GM23248 (cell line): ENCODE results near the gene VWF. TPM values are rescaled to one million over a fixed set of nuclear protein-coding genes. Genes with fewer than 3 reads are reported as not detected.

Source experiments
- DNase-seq: peaks from one replicate; pipeline ENCODE4 v3.0.0-alpha.2; 2015
- H2AFZ ChIP-seq: fragments of 200-600 bp; sonication (generic); 2 replicates; pipeline ENCODE4 v1.6.1; 2016; ENCODE audit warnings: antibody characterized with exemption
- H3F3A ChIP-seq: fragments of 200-600 bp; sonication (generic); 2 replicates; pipeline ENCODE4 v1.6.1; 2016; ENCODE audit warnings: mild to moderate bottlenecking, antibody characterized with exemption, mixed run types; ENCODE audit not compliant: insufficient read depth
- H3K27ac ChIP-seq: fragments of 200-600 bp; sonication (generic); 2 replicates; pipeline ENCODE4 v1.5.1; 2016; ENCODE audit warnings: mild to moderate bottlenecking
- H3K27me3 ChIP-seq: fragments of 200-600 bp; sonication (generic); replicated peaks from 2 replicates; pipeline ENCODE4 v1.6.1; 2016; ENCODE audit warnings: mild to moderate bottlenecking; ENCODE audit not compliant: insufficient read depth
- H3K36me3 ChIP-seq: fragments of 200-600 bp; sonication (generic); 2 replicates; pipeline ENCODE4 v1.6.1; 2016; ENCODE audit warnings: low read depth, mild to moderate bottlenecking
- H3K4me1 ChIP-seq: fragments of 200-600 bp; sonication (generic); 2 replicates; pipeline ENCODE4 v1.6.1; 2016; ENCODE audit warnings: mild to moderate bottlenecking; ENCODE audit not compliant: insufficient read depth
- H3K4me2 ChIP-seq: fragments of 200-600 bp; sonication (generic); one replicate; pipeline ENCODE4 v1.6.1; 2016; ENCODE audit warnings: mild to moderate bottlenecking; ENCODE audit not compliant: unreplicated experiment
- H3K4me3 ChIP-seq: fragments of 200-600 bp; sonication (generic); 2 replicates; pipeline ENCODE4 v1.5.1; 2016; ENCODE audit warnings: mild to moderate bottlenecking
- H3K79me2 ChIP-seq: fragments of 200-600 bp; sonication (generic); 2 replicates; pipeline ENCODE4 v1.6.1; 2016; ENCODE audit warnings: mild to moderate bottlenecking; ENCODE audit not compliant: insufficient read depth
- H3K9ac ChIP-seq: fragments of 200-600 bp; sonication (generic); 2 replicates; pipeline ENCODE4 v1.6.1; 2016; ENCODE audit warnings: mild to moderate bottlenecking
- H3K9me2 ChIP-seq: fragments of 200-600 bp; sonication (generic); 2 replicates; pipeline ENCODE4 v1.6.1; 2016; ENCODE audit warnings: mixed run types, mild to moderate bottlenecking, moderate library complexity; ENCODE audit not compliant: insufficient read depth
- H3K9me3 ChIP-seq: fragments of 200-600 bp; sonication (generic); one replicate; pipeline ENCODE4 v1.6.1; 2017; ENCODE audit warnings: low read depth
- H4K20me1 ChIP-seq: fragments of 200-600 bp; sonication (generic); 2 replicates; pipeline ENCODE4 v1.6.0; 2016; ENCODE audit not compliant: insufficient read depth
- EZH2 ChIP-seq: fragments of 200-600 bp; sonication (generic); IDR thresholded peaks from 2 replicates; pipeline ENCODE4 v1.6.1; 2018; ENCODE audit warnings: antibody characterized with exemption, mild to moderate bottlenecking; ENCODE audit not compliant: insufficient read depth, poor library complexity, severe bottlenecking
- EZH2phosphoT487 ChIP-seq: fragments of 200-600 bp; sonication (generic); IDR thresholded peaks from 2 replicates; pipeline ENCODE4 v1.6.1; 2018; ENCODE audit warnings: antibody characterized with exemption, moderate library complexity, mild to moderate bottlenecking, low read depth; ENCODE audit not compliant: insufficient read depth
- WGBS, 2 experiments: methylation state at CpG; one replicate each; pipeline ENCODE4 v1.1.6; 2015 to 2017; ENCODE audit warnings: low lambda C conversion rate in 2 of 2, low coverage in 1 of 2; ENCODE audit errors: missing lambda C conversion rate in 2 of 2; 5-methylcytosine and 5-hydroxymethylcytosine counted together
- in situ Hi-C: fragments of 300-500 bp; cut with MboI; formaldehyde crosslinking; loops from 2 replicates; pipeline ENCODE4 v1.15.0; 2020
- polyA plus RNA-seq: library from polyadenylated mRNA; unstranded; fragments of >200 nt; fragmentation: Nextera tagmentation; extraction: Ambion mirVana; gene quantifications from 2 replicates; pipeline ENCODE4 v1.2.1, GENCODE V29; 2016
- total RNA-seq: library from RNA; depleted of rRNA; stranded (reverse); fragments of >200 nt; shearing (Covaris generic); gene quantifications from 2 replicates; pipeline ENCODE4 v1.2.3, GENCODE V29; 2014

Gene VWF
- total and polyA plus RNA-seq, 2 experiments from 2014 or later, result 0.14 TPM; not detected in 1

DNA sequence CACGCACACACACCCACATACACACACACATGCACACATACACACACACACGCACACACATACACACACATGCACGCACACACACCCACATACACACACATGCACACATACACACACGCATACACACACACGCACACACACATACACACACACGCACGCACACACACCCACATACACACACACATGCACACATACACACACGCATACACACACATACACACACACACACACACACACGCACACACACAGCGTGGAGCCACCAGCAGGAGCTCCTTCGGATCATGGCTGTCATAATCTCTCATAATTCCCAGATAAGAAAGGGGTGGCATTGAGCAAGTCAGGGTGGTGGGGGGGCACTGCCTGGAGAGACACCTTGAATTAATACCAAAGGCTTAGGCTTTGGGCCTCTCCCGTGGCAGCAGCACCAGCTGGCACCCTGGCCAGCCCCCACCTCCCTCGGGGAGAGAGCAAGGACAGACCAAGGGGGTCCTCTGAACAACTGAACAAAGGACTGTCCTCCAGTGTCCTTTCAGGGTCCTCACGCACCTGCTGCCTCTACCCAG, 201.3 kb downstream of the VWF start:
- Histone ChIP-seq H3K27ac (no peak overlapping the region), H3K36me3 (no peaks in the 10 kb centered on the region), H3K9ac (no peak overlapping the region), H2AFZ (no peak overlapping the region), H3K79me2 (no peaks in the 10 kb centered on the region), H3K9me3 (no peaks in the 10 kb centered on the region), H3K4me2 (no peak overlapping the region), H3K27me3 (no peaks in the 10 kb centered on the region), H3K4me1 (no peaks in the 10 kb centered on the region), H4K20me1 (no peaks in the 10 kb centered on the region), H3K4me3 (no peak overlapping the region), H3K9me2 (no peaks in the 10 kb centered on the region), H3F3A (no peaks in the 10 kb centered on the region)
- WGBS, 2 experiments, result 60 to 64% methylated on average over 7 to 14 of the region's 14 CpGs
- DNase-seq, result no peak
- no peak for TF ChIP-seq EZH2phosphoT487
- TF ChIP-seq EZH2, result no peak
- in situ Hi-C loops, result no loop called here

DNA sequence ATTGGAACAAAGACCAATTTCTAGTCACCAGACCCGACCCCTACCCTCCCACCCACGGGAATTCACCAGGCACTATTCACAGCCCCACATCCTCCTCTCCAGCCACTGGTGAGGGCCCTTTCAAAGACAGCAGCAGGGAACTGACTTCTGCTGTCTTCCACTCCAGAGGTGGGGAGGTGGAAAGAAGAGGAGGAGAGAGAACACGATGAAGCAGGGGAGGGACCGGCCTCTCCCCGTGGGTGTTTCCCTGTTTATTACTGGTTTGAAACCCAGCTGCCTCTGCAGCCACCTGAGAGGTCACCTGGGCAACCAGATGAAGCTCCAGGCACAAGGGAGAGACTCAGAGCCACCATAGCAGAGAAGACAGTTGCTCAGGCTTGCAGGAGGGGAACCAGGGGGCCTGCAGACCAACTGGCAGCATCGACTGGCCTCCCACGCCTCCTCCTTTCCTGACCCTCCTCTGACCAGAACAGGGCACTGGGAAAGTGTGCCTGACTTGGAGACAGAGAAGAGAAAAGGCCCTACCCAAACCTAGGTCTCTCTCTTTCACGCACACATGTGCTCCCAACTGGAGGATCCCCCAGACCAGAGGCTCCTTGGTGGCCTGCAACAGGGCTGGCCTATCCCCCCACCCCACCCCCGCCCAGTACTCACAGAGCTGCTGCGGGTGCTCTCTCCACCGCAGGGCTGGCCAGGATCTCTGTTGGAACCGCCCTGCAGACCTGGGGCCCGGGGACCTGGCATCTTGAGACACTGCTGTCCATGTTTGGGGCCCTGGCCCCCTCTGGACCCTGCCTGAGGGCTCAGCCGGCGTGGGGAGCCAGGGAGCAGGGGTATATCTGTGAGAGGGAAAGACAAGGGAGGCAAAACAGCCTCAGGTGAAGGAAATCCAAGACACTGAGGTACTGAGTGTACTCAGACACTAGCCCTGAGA, 202.2 kb downstream of the VWF start:
- Histone ChIP-seq H3K9me2 (no peaks in the 10 kb centered on the region), H4K20me1 (no peaks in the 10 kb centered on the region), H3K9me3 (no peaks in the 10 kb centered on the region), H3F3A (no peaks in the 10 kb centered on the region), H3K4me1 (no peaks in the 10 kb centered on the region), H3K27me3 (no peaks in the 10 kb centered on the region), H2AFZ (no peak overlapping the region), H3K27ac (no peak overlapping the region), H3K4me2 (no peak overlapping the region), H3K4me3 (no peak overlapping the region), H3K36me3 (no peaks in the 10 kb centered on the region), H3K9ac (no peak overlapping the region), H3K79me2 (no peaks in the 10 kb centered on the region)
- TF ChIP-seq EZH2phosphoT487 (no peak), EZH2 (no peak)
- in situ Hi-C loops, result no loop called here
- no peak for DNase-seq
- WGBS, 2 experiments, result 46 to 47% methylated on average over 13 to 15 of the region's 15 CpGs

DNA sequence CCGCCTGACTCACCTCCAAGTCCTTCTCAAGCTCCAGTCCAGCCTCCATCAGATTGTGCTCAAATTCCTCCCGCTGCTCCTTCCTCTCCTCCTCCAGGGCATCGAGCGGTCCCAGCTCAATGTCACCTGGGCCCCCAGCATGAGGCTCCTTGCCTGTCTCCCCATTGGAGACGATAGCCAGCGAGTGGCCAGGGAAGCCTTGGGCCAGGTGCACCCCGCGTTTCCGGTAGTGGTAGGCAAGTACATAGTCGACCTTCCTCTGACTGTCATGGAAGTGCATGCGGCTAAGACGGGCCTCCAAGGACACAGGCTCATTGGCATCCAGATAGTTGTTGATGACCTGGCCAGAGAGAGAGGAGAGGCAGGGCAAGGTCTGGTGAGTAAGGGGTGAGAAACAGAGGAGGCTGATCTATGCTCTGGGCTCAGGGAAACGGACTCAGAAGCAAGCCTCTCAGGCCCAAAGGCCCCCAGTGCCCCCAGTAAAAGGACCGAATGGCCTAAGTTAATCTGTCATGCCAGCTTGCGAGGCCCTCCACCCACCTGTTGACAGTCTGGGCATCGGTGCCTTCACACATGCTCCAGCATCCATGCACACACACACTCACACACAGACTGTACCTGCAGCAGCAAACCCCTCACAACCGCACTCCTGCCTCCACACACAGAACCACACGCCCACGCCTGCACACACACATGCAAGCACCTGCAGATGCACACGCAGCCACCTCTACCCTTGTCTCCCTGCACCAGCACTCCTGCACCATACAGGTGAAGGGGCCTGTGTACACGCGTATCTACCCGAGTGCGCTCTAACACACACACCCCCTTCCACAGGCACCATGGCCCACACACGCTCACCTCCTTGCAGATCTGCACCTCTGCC, 203.2 kb downstream of the VWF start:
- Histone ChIP-seq H3K9me2 (no peaks in the 10 kb centered on the region), H3K4me3 (no peak overlapping the region), H3K79me2 (no peaks in the 10 kb centered on the region), H3K36me3 (no peaks in the 10 kb centered on the region), H3F3A (no peaks in the 10 kb centered on the region), H3K27me3 (no peaks in the 10 kb centered on the region), H3K4me2 (no peak overlapping the region), H3K9ac (no peak overlapping the region), H2AFZ (no peak overlapping the region), H3K9me3 (no peaks in the 10 kb centered on the region), H3K27ac (no peak overlapping the region), H3K4me1 (no peaks in the 10 kb centered on the region), H4K20me1 (no peaks in the 10 kb centered on the region)
- TF ChIP-seq EZH2 (no peak), EZH2phosphoT487 (no peak)
- in situ Hi-C loops, result no loop called here
- no peak for DNase-seq
- 70 to 79% methylated on average over 25 of the region's 25 CpGs for WGBS, 2 experiments

DNA sequence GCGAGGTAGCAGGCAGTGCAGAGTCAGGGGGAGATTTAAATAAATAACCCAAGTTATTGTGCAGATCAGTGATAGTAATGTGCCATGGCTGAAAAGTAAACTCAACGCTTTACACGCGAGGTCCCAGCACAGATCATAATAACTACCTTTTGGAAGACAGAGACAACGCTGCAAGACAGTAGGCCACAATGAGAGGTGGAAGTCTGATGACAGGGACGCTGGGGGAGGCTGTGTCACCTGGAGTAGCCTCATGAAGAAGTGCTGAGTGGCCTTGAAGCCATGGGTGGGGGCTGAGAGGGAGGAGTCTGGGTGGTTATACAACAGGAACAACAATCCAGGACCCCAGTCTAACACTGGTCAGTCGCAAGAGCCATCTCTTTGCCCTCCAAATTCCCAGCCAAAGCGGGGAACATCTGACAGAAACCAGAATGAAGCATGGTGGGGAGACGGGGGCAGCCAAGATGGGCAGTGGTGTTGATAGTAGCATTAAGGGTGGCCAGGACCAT, 207.6 kb downstream of the VWF start:
- no peaks in the 10 kb centered on the region for H3K36me3 ChIP-seq
- 61 to 72% methylated on average over 9 of the region's 9 CpGs for WGBS, 2 experiments
- H3K4me1 ChIP-seq, result no peaks in the 10 kb centered on the region
- no peaks in the 10 kb centered on the region for H3F3A ChIP-seq
- no peak overlapping the region for H3K4me3 ChIP-seq
- H3K9ac ChIP-seq, result no peak overlapping the region
- no peaks in the 10 kb centered on the region; the same call in 1 of the 2 replicates for H3K27me3 ChIP-seq
- no peaks in the 10 kb centered on the region for H3K79me2 ChIP-seq
- TF ChIP-seq EZH2phosphoT487, result no peak
- no peak for TF ChIP-seq EZH2
- H3K27ac ChIP-seq, result no peak overlapping the region
- no peaks in the 10 kb centered on the region for H3K9me2 ChIP-seq
- in situ Hi-C loops, result no loop called here
- H4K20me1 ChIP-seq, result no peaks in the 10 kb centered on the region
- no peak overlapping the region for H2AFZ ChIP-seq
- no peak overlapping the region for H3K4me2 ChIP-seq
- H3K9me3 ChIP-seq, result no peaks in the 10 kb centered on the region
- no peak for DNase-seq
